Neural progenitor cell (in vitro differentiated cells): ENCODE results near the gene TNFRSF8.

Source experiments
- CTCF ChIP-seq: fragments of 200-600 bp; sonication (generic); IDR thresholded peaks from 2 replicates; pipeline ENCODE4 v1.5.1; 2017; ENCODE audit warnings: antibody characterized with exemption, mild to moderate bottlenecking
- EZH2 ChIP-seq: fragments of 200-600 bp; sonication (generic); IDR thresholded peaks from 2 replicates; pipeline ENCODE4 v1.6.1; 2017; ENCODE audit warnings: antibody characterized with exemption, mild to moderate bottlenecking, moderate library complexity

- TF ChIP-seq CTCF (no peak), EZH2 (no peak)
Observed at GRCh38 chr1:12128120-12128519, 65.0 kb downstream of the TNFRSF8 start.
